Cardiac muscle cell (in vitro differentiated cells and primary cell): ENCODE results near the gene WTAP. TPM values are rescaled to one million over a fixed set of nuclear protein-coding genes. Genes with fewer than 3 reads are reported as not detected.

Experiments
- DNase-seq, 2 donors: peaks; one replicate each; pipeline versions ENCODE4 v3.0.0 to v3.0.0-alpha.2; 2010 to 2017; ENCODE audit warnings: low read depth in 1 of 2, low spot score in 1 of 2
- H3K27ac ChIP-seq: fragments of 200-600 bp; sonication (generic); 2 replicates; pipeline ENCODE4 v1.5.1; 2016
- H3K27me3 ChIP-seq: fragments of 200-600 bp; sonication (generic); 2 replicates; pipeline ENCODE4 v1.6.0; 2016; ENCODE audit warnings: control low read depth
- H3K36me3 ChIP-seq: fragments of 200-600 bp; sonication (generic); 2 replicates; pipeline ENCODE4 v1.5.1; 2016; ENCODE audit warnings: control low read depth
- H3K4me1 ChIP-seq: fragments of 200-600 bp; sonication (generic); 2 replicates; pipeline ENCODE4 v1.8.1; 2017; ENCODE audit warnings: low read depth, mild to moderate bottlenecking, mixed run types
- H3K4me3 ChIP-seq: fragments of 200-600 bp; sonication (generic); 2 replicates; pipeline ENCODE4 v1.5.1; 2016; ENCODE audit warnings: mild to moderate bottlenecking
- H3K9me3 ChIP-seq: fragments of 200-600 bp; sonication (generic); 2 replicates; pipeline ENCODE4 v1.5.1; 2017; ENCODE audit warnings: low read depth, mild to moderate bottlenecking, control low read depth
- CTCF ChIP-seq: IDR thresholded peaks from 2 replicates; pipeline ENCODE4 v1.5.1; 2012; ENCODE audit warnings: low read depth, mild to moderate bottlenecking, low read length
- polyA plus RNA-seq: library from polyadenylated mRNA; unstranded; fragments of >200 nt; fragmentation: Nextera tagmentation; extraction: Ambion mirVana; gene quantifications from 2 replicates; pipeline ENCODE4 v1.2.1, GENCODE V29; 2016
- total RNA-seq: library from RNA; depleted of rRNA; stranded (reverse); fragments of >200 nt; gene quantifications from 2 replicates; pipeline ENCODE4 v1.2.3, GENCODE V29; 2016

The WTAP gene
- 56.9 and 64.2 TPM in 2 replicates for total RNA-seq
- polyA plus RNA-seq = 68.0 and 70.9 TPM in 2 replicates

- peak; percentile 95 to 97 for DNase-seq
- H3K4me3 ChIP-seq = peak within 1 kb of the TSS; percentile 69
- no peak for TF ChIP-seq CTCF
- no peaks in the 10 kb centered on the region for H3K27me3 ChIP-seq
- peak within 1 kb of the TSS; percentile 100 for H3K27ac ChIP-seq
- H3K4me1 ChIP-seq = peaks cover 26% of the 10 kb centered on the region
- no peaks in the 10 kb centered on the region for H3K36me3 ChIP-seq
- H3K9me3 ChIP-seq = no peaks in the 10 kb centered on the region
These were observed at the start of gene WTAP for GRCh38 chr6:159726918-159727716. Gene WTAP, plus strand, starts transcription at chr6:159727506. Its CDS starts 8,760 bp downstream, at chr6:159736266.

- Histone ChIP-seq H3K27ac (no peak overlapping the region), H3K4me3 (no peak overlapping the region), H3K9me3 (no peaks in the 10 kb centered on the region), H3K27me3 (no peaks in the 10 kb centered on the region), H3K4me1 (no peaks in the 10 kb centered on the region), H3K36me3 (peaks cover 17% of the 10 kb centered on the region)
- no peak for DNase-seq
- TF ChIP-seq CTCF = no peak
These were observed 49.7 kb upstream of the WTAP start for GRCh38 chr6:159677506-159678165.

GRCh38 chr6:159678574-159678973 is 48.7 kb upstream of the WTAP start:
- H3K9me3 ChIP-seq = no peaks in the 10 kb centered on the region
- DNase-seq = no peak
- no peaks in the 10 kb centered on the region for H3K4me1 ChIP-seq
- H3K27ac ChIP-seq = no peak overlapping the region
- no peaks in the 10 kb centered on the region for H3K27me3 ChIP-seq
- TF ChIP-seq CTCF = no peak
- no peak overlapping the region for H3K4me3 ChIP-seq
- peaks cover 26% of the 10 kb centered on the region for H3K36me3 ChIP-seq

- Histone ChIP-seq H3K4me3 (no peak overlapping the region), H3K27ac (peak overlapping the region; percentile 40), H3K27me3 (no peaks in the 10 kb centered on the region), H3K4me1 (no peaks in the 10 kb centered on the region), H3K36me3 (peaks cover 34% of the 10 kb centered on the region), H3K9me3 (no peaks in the 10 kb centered on the region)
- DNase-seq = no peak
- no peak for TF ChIP-seq CTCF
These were observed 47.9 kb upstream of the WTAP start for GRCh38 chr6:159679091-159680077.

- H3K4me3 ChIP-seq = no peak overlapping the region
- H3K9me3 ChIP-seq = no peaks in the 10 kb centered on the region
- peaks cover 39% of the 10 kb centered on the region for H3K36me3 ChIP-seq
- H3K4me1 ChIP-seq = no peaks in the 10 kb centered on the region
- H3K27ac ChIP-seq = peak overlapping the region; percentile 40
- no peaks in the 10 kb centered on the region for H3K27me3 ChIP-seq
- TF ChIP-seq CTCF = no peak
- no peak for DNase-seq
These were observed 47.2 kb upstream of the WTAP start for GRCh38 chr6:159680104-159680503.
